HFFc6 (cell line): ENCODE results near the gene EDN2. TPM values are rescaled to one million over a fixed set of nuclear protein-coding genes. Genes with fewer than 3 reads are reported as not detected.

ENCODE experiments used
- DNase-seq: peaks from one replicate; pipeline ENCODE4 v3.0.0-alpha.2; 2018
- H3K27ac Mint-ChIP-seq: 2 replicates; pipeline ENCODE4 v1.8.0; 2020; ENCODE audit warnings: mild to moderate bottlenecking, mixed read lengths
- H3K27me3 Mint-ChIP-seq: 2 replicates; pipeline ENCODE4 v1.8.0; 2021; ENCODE audit warnings: mild to moderate bottlenecking, moderate library complexity, mixed read lengths; ENCODE audit not compliant: insufficient read depth
- H3K36me3 Mint-ChIP-seq: 2 replicates; pipeline ENCODE4 v1.8.0; 2021; ENCODE audit warnings: low read depth, mixed read lengths
- H3K4me1 Mint-ChIP-seq: 2 replicates; pipeline ENCODE4 v1.8.0; 2020; ENCODE audit warnings: low read depth, mixed read lengths
- H3K4me3 Mint-ChIP-seq: 2 replicates; pipeline ENCODE4 v1.8.0; 2020; ENCODE audit warnings: mild to moderate bottlenecking, moderate library complexity, mixed read lengths
- H3K9me3 Mint-ChIP-seq: 2 replicates; pipeline ENCODE4 v1.8.0; 2020; ENCODE audit warnings: mild to moderate bottlenecking, mixed read lengths
- CTCF ChIP-seq: fragments of 200-600 bp; sonication (generic); IDR thresholded peaks from 2 replicates; pipeline ENCODE4 v1.5.0; 2021; ENCODE audit warnings: antibody characterized with exemption, mild to moderate bottlenecking
- total RNA-seq, 6 experiments: library from RNA; stranded (reverse); fragmentation: NEBNext Ultra II Directional; extraction: Animal tissue kit (Norgen Biotek cat#: 25700); gene quantifications; 2 replicates in 1 of 6; 3 replicates in 5 of 6; pipeline ENCODE4 v1.2.3, GENCODE V29; 2021

The EDN2 gene
- total RNA-seq, 6 experiments from 2014 or later = not detected

GRCh38 chr1:41488040-41488951 is 3.8 kb upstream of the EDN2 start:
- no peak overlapping the region for H3K27ac Mint-ChIP-seq
- peaks cover 7% of the 10 kb centered on the region; the same call in 1 of the 2 replicates for H3K27me3 Mint-ChIP-seq
- H3K36me3 Mint-ChIP-seq = no peaks in the 10 kb centered on the region
- no peak for TF ChIP-seq CTCF
- no peak overlapping the region for H3K4me3 Mint-ChIP-seq
- H3K9me3 Mint-ChIP-seq = no peaks in the 10 kb centered on the region
- no peak for DNase-seq
- peaks cover 44% of the 10 kb centered on the region for H3K4me1 Mint-ChIP-seq

- Mint-ChIP-seq H3K27ac (no peak overlapping the region), H3K4me3 (no peak overlapping the region), H3K27me3 (peaks cover 9% of the 10 kb centered on the region; the same call in 1 of the 2 replicates), H3K4me1 (peaks cover 44% of the 10 kb centered on the region), H3K9me3 (no peaks in the 10 kb centered on the region), H3K36me3 (no peaks in the 10 kb centered on the region)
- TF ChIP-seq CTCF = no peak
- no peak for DNase-seq
Observed at GRCh38 chr1:41487126-41488039, 2.9 kb upstream of the EDN2 start.

- peaks cover 45% of the 10 kb centered on the region for H3K4me1 Mint-ChIP-seq
- no peak for TF ChIP-seq CTCF
- H3K4me3 Mint-ChIP-seq = peak overlapping the region; percentile 3; the same call in 1 of the 2 replicates
- H3K27ac Mint-ChIP-seq = peak overlapping the region; percentile 77
- DNase-seq = peak; percentile 20
- H3K36me3 Mint-ChIP-seq = no peaks in the 10 kb centered on the region
- no peaks in the 10 kb centered on the region for H3K9me3 Mint-ChIP-seq
- peaks cover 9% of the 10 kb centered on the region for H3K27me3 Mint-ChIP-seq
Observed at GRCh38 chr1:41486371-41487125, 2.1 kb upstream of the EDN2 start.

- H3K4me3 Mint-ChIP-seq = peak overlapping the region; percentile 3; the same call in 1 of the 2 replicates
- peaks cover 45% of the 10 kb centered on the region for H3K4me1 Mint-ChIP-seq
- peak overlapping the region; percentile 77 for H3K27ac Mint-ChIP-seq
- H3K27me3 Mint-ChIP-seq = peaks cover 9% of the 10 kb centered on the region
- DNase-seq = no peak
- TF ChIP-seq CTCF = no peak
- no peaks in the 10 kb centered on the region for H3K36me3 Mint-ChIP-seq
- H3K9me3 Mint-ChIP-seq = no peaks in the 10 kb centered on the region
Observed at GRCh38 chr1:41486053-41486370, 1.5 kb upstream of the EDN2 start.

- peak overlapping the region; percentile 3; the same call in 1 of the 2 replicates for H3K4me3 Mint-ChIP-seq
- peaks cover 9% of the 10 kb centered on the region for H3K27me3 Mint-ChIP-seq
Observed at GRCh38 chr1:41485605-41486004, 1.1 kb upstream of the EDN2 start.

More at GRCh38 chr1:41485605-41486004, 1.1 kb upstream of the EDN2 start:
- Mint-ChIP-seq H3K4me1 (peaks cover 45% of the 10 kb centered on the region), H3K36me3 (no peaks in the 10 kb centered on the region), H3K27ac (peak overlapping the region; percentile 77), H3K9me3 (no peaks in the 10 kb centered on the region)
- peak; percentile 75 for DNase-seq
- no peak for TF ChIP-seq CTCF
